H1 (cell line): ENCODE measurements around the gene SHROOM3. TPM values are rescaled to one million over a fixed set of nuclear protein-coding genes. Genes with fewer than 3 reads are reported as not detected.

ENCODE experiments used
- CTCF ChIA-PET: fragments of 300-600 bp; sonication (Branson Sonifier 250); formaldehyde crosslinking; loops from one replicate; lab custom pipeline; 2021; ENCODE audit not compliant: partially characterized antibody; lab: Charles Lee
- POLR2A ChIA-PET: fragments of 300-600 bp; sonication (Branson Sonifier 250); formaldehyde crosslinking; loops from one replicate; lab custom pipeline; 2021; ENCODE audit warnings: inconsistent platforms; ENCODE audit not compliant: partially characterized antibody; lab: Charles Lee
- DNase-seq, 2 experiments: peaks; one replicate each; pipeline versions ENCODE4 v3.0.0 to v3.0.0-alpha.2; 2010 to 2022; ENCODE audit warnings: low spot score in 2 of 2, low read depth in 1 of 2, mixed read lengths in 1 of 2
- FAIRE-seq: peaks from 2 replicates; lab custom pipeline; 2011; peaks lifted over from hg19 to GRCh38; lab: Jason Lieb, UNC
- H2AFZ ChIP-seq: 2 replicates; pipeline ENCODE4 v1.8.1; 2012; ENCODE audit warnings: low read length, inconsistent platforms
- H2AK5ac ChIP-seq: 2 replicates; pipeline ENCODE4 v1.6.1; 2013; ENCODE audit warnings: low read depth, low read length
- H2BK120ac ChIP-seq: replicated peaks from 2 replicates; pipeline ENCODE3; 2013; ENCODE audit warnings: low read depth, low read length, inconsistent platforms
- H2BK12ac ChIP-seq: 2 replicates; pipeline ENCODE4 v1.6.1; 2013; ENCODE audit warnings: low read depth, low read length
- H2BK15ac ChIP-seq: 2 replicates; pipeline ENCODE4 v1.6.1; 2013; ENCODE audit warnings: low read length
- H2BK20ac ChIP-seq: 2 replicates; pipeline ENCODE4 v1.6.1; 2013; ENCODE audit warnings: low read length
- H2BK5ac ChIP-seq: 2 replicates; pipeline ENCODE4 v1.6.1; 2013; ENCODE audit warnings: low read depth, low read length
- H3K14ac ChIP-seq: 2 replicates; pipeline ENCODE4 v1.6.1; 2013; ENCODE audit warnings: inconsistent platforms; ENCODE audit not compliant: insufficient read length
- H3K18ac ChIP-seq: 2 replicates; pipeline ENCODE4 v1.6.1; 2013; ENCODE audit warnings: low read length; ENCODE audit errors: extremely low read depth
- H3K23ac ChIP-seq: 2 replicates; pipeline ENCODE4 v1.6.1; 2013; ENCODE audit warnings: inconsistent platforms; ENCODE audit not compliant: insufficient read length
- H3K23me2 ChIP-seq: 2 replicates; pipeline ENCODE4 v1.6.1; 2013; ENCODE audit warnings: low read depth, low read length
- H3K27ac ChIP-seq: 2 replicates; pipeline ENCODE4 v1.6.1; 2011; ENCODE audit warnings: low read depth, low read length, inconsistent platforms
- H3K27me3 ChIP-seq, 4 experiments: replicated peaks in 1 of 4; 1 replicate in 1 of 4; 2 replicates in 3 of 4; pipeline versions ENCODE4 v1.6.1 to v1.8.1; 2011 to 2013; ENCODE audit warnings: low read length in 3 of 4, mild to moderate bottlenecking in 3 of 4, inconsistent platforms in 2 of 4, mixed read lengths in 2 of 4, moderate library complexity in 1 of 4; ENCODE audit not compliant: control insufficient read depth in 3 of 4, insufficient read depth in 3 of 4; ENCODE audit errors: extremely low read depth in 1 of 4
- H3K36me3 ChIP-seq, 4 experiments: 2 replicates each; pipeline versions ENCODE4 v1.6.1 to v1.8.1; 2011 to 2013; ENCODE audit warnings: mild to moderate bottlenecking in 4 of 4, low read length in 3 of 4, moderate library complexity in 2 of 4, control low read depth in 1 of 4, inconsistent platforms in 1 of 4; ENCODE audit not compliant: insufficient read depth in 4 of 4, control insufficient read depth in 2 of 4
- H3K4ac ChIP-seq: replicated peaks from 2 replicates; pipeline ENCODE3; 2013; ENCODE audit warnings: low read length, low read depth, mixed read lengths, inconsistent platforms; ENCODE audit not compliant: insufficient read length
- H3K4me1 ChIP-seq, 4 experiments: replicated peaks in 1 of 4; 1 replicate in 1 of 4; 2 replicates in 3 of 4; pipeline versions ENCODE4 v1.6.1 to v1.8.1; 2011 to 2013; ENCODE audit warnings: low read length in 3 of 4, inconsistent platforms in 2 of 4, mixed read lengths in 1 of 4; ENCODE audit not compliant: insufficient read depth in 4 of 4, control insufficient read depth in 3 of 4
- H3K4me2 ChIP-seq, 2 experiments: 2 replicates each; pipeline versions ENCODE4 v1.6.1 to v1.8.1; 2011 to 2013; ENCODE audit warnings: low read depth in 2 of 2, low read length in 2 of 2, control low read depth in 1 of 2, inconsistent platforms in 1 of 2, mild to moderate bottlenecking in 1 of 2; ENCODE audit not compliant: insufficient read depth in 1 of 2
- H3K4me3 ChIP-seq, 4 experiments: fragments of 200-600, 300-600 bp in 1 of 4; sonication (generic), shearing (Covaris generic), sonication (Bioruptor Twin) in 1 of 4; 2 replicates each; pipeline versions ENCODE4 v1.5.1 to v1.8.1; 2011 to 2016; ENCODE audit warnings: low read length in 4 of 4, low read depth in 3 of 4, control low read depth in 2 of 4, inconsistent platforms in 2 of 4, mild to moderate bottlenecking in 2 of 4, mixed read lengths in 1 of 4, moderate library complexity in 1 of 4; ENCODE audit not compliant: insufficient read depth in 2 of 4; ENCODE audit errors: extremely low read depth in 1 of 4
- H3K56ac ChIP-seq: replicated peaks from 2 replicates; pipeline ENCODE3; 2013; ENCODE audit warnings: low read depth, mild to moderate bottlenecking, mixed read lengths, low read length, inconsistent platforms; ENCODE audit not compliant: insufficient read length
- H3K79me1 ChIP-seq: 2 replicates; pipeline ENCODE4 v1.6.1; 2013; ENCODE audit warnings: low read depth, low read length, control low read depth
- H3K79me2 ChIP-seq, 2 experiments: 2 replicates each; pipeline versions ENCODE4 v1.6.1 to v1.8.1; 2012 to 2013; ENCODE audit warnings: low read length in 2 of 2, mild to moderate bottlenecking in 2 of 2, inconsistent platforms in 1 of 2; ENCODE audit not compliant: insufficient read depth in 2 of 2, control insufficient read depth in 1 of 2
- H3K9ac ChIP-seq, 4 experiments: replicated peaks in 1 of 4; 1 replicate in 1 of 4; 2 replicates in 3 of 4; pipeline versions ENCODE4 v1.6.1 to v1.8.1; 2011 to 2013; ENCODE audit warnings: low read depth in 3 of 4, low read length in 3 of 4, control low read depth in 2 of 4, mild to moderate bottlenecking in 2 of 4, moderate library complexity in 2 of 4, inconsistent platforms in 1 of 4; ENCODE audit errors: extremely low read depth in 1 of 4
- H3K9me3 ChIP-seq, 2 experiments: 2 replicates each; pipeline versions ENCODE4 v1.6.1 to v1.8.1; 2012 to 2013; ENCODE audit warnings: mild to moderate bottlenecking in 2 of 2, moderate library complexity in 2 of 2, control low read depth in 1 of 2, inconsistent platforms in 1 of 2, low read depth in 1 of 2, low read length in 1 of 2, mixed read lengths in 1 of 2; ENCODE audit not compliant: insufficient read depth in 2 of 2
- H4K20me1 ChIP-seq, 2 experiments: replicated peaks in 1 of 2; 2 replicates each; pipeline versions ENCODE3 to v1.8.1; 2011 to 2013; ENCODE audit warnings: inconsistent platforms in 2 of 2, low read length in 2 of 2, mild to moderate bottlenecking in 1 of 2; ENCODE audit not compliant: insufficient read depth in 2 of 2, control insufficient read depth in 1 of 2
- H4K5ac ChIP-seq: 2 replicates; pipeline ENCODE4 v1.6.1; 2013; ENCODE audit warnings: low read length, low read depth, mixed read lengths, inconsistent platforms; ENCODE audit not compliant: insufficient read length
- H4K8ac ChIP-seq: 2 replicates; pipeline ENCODE4 v1.8.0; 2013; ENCODE audit warnings: mild to moderate bottlenecking, moderate library complexity, low read length, inconsistent platforms; ENCODE audit not compliant: insufficient read depth; ENCODE audit errors: extremely low read depth
- H4K91ac ChIP-seq: replicated peaks from 2 replicates; pipeline ENCODE3; 2013; ENCODE audit warnings: low read length, mixed read lengths, inconsistent platforms; ENCODE audit not compliant: insufficient read length
- CHD2 ChIP-seq: IDR thresholded peaks from 2 replicates; pipeline ENCODE4 v1.6.1; 2012; ENCODE audit warnings: low read length, improper control_type of control experiment
- FOSL1 ChIP-seq: IDR thresholded peaks from 2 replicates; pipeline ENCODE4 v1.6.1; 2011; ENCODE audit warnings: mild to moderate bottlenecking, low read depth, low read length, moderate library complexity; ENCODE audit not compliant: insufficient read depth
- RAD21 ChIP-seq, 2 experiments: IDR thresholded peaks in 1 of 2; conservative IDR thresholded peaks in 1 of 2; 2 replicates each; pipeline ENCODE4 v1.6.1; 2011; ENCODE audit warnings: low read depth in 2 of 2, low read length in 2 of 2, improper control_type of control experiment in 1 of 2, inconsistent platforms in 1 of 2, mild to moderate bottlenecking in 1 of 2, moderate library complexity in 1 of 2
- SIRT6 ChIP-seq: IDR thresholded peaks from one replicate; pipeline ENCODE4 v1.7.1; 2012; ENCODE audit warnings: low read length, inconsistent platforms
- WGBS, 2 experiments: shearing (Covaris generic) in 1 of 2; methylation state at CpG; one replicate each; pipeline versions ENCODE4 v1.1.6 to v1.1.7; 2013 to 2015; ENCODE audit warnings: low lambda C conversion rate in 2 of 2, mixed read lengths in 2 of 2, inconsistent platforms in 1 of 2, low coverage in 1 of 2, missing lambda C conversion rate in 1 of 2; ENCODE audit not compliant: insufficient replicate concordance in 2 of 2, insufficient coverage in 1 of 2, insufficient read length in 1 of 2; ENCODE audit errors: extremely low coverage in 1 of 2, missing lambda C conversion rate in 1 of 2; 5-methylcytosine and 5-hydroxymethylcytosine counted together
- polyA plus RNA-seq, 7 experiments: library from polyadenylated mRNA; depleted of rRNA in 3 of 7; stranded (reverse) in 5 of 7; unstranded in 2 of 7; fragments of >200 nt in 5 of 7; fragments of 200-250 nt in 2 of 7; gene quantifications; 1 replicate in 5 of 7; 2 replicates in 1 of 7; 4 replicates in 1 of 7; pipeline versions ENCODE4 v1.2.1 to v1.2.3, GENCODE V29; 2011 to 2013; ENCODE audit warnings: missing spikeins in 2 of 7, mixed read lengths in 2 of 7
- total RNA-seq: library from RNA; stranded (reverse); fragmentation: NEBNext Ultra II Directional; extraction: Animal tissue kit (Norgen Biotek cat#: 25700); gene quantifications from 2 replicates; pipeline ENCODE4 v1.2.1, GENCODE V29; 2021
- TF ChIP-seq, protein P1 (sequence below), 3 experiments: IDR thresholded peaks; 1 replicate in 2 of 3; 2 replicates in 1 of 3; pipeline versions ENCODE4 v1.5.1 to v1.6.1; 2011; ENCODE audit warnings: low read length in 3 of 3, mild to moderate bottlenecking in 3 of 3, inconsistent platforms in 2 of 3, low read depth in 1 of 3, moderate library complexity in 1 of 3; ENCODE audit not compliant: insufficient read depth in 1 of 3; ENCODE audit errors: control extremely low read depth in 1 of 3
- TF ChIP-seq, protein P2 (sequence below): IDR thresholded peaks from 2 replicates; pipeline ENCODE4 v1.6.1; 2011; ENCODE audit warnings: low read depth, mild to moderate bottlenecking, low read length; ENCODE audit not compliant: insufficient read depth

SHROOM3 gene
- total and polyA plus RNA-seq, 2 of the 8 experiments (the other 6 are each of a cell fraction or from before 2014, with no cell fraction given) = 15.8 to 34.0 TPM

DNA sequence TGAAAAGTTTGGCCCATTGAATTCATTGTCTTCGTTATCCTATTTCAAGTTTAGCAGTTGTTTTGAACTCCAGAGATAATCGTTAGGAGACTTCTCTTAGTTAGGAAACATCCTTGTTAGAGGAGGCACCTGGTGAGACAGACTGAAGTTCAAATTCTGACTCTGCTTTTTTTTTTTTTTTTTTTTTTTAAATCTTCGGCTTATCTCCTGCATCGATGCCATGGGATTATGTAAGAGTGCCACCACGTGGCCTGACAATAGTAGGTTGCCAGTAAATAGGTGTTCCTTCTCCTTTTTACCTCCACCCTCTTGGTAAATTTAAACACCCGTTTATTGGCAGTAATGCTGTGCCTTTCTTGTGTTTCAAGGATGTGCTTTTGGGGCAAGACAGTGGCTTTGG is 313.6 kb downstream of the SHROOM3 start:
- Histone ChIP-seq H2BK20ac (no peak overlapping the region), H3K4me3 (no peak overlapping the region), H3K4me1 (0 out of 7 replicates have a peak, but pooled peaks cover 0 to 2% (median 0%) of the 10 kb centered on the region in 4 experiments), H4K8ac (no peak overlapping the region), H2BK12ac (no peak overlapping the region), H2AFZ (no peak overlapping the region), H3K18ac (no peak overlapping the region), H3K23me2 (no peaks in the 10 kb centered on the region), H3K36me3 (peaks cover 0 to 21% (median 9%) of the 10 kb centered on the region in 4 experiments; a peak in 6 of 8 replicates), H4K20me1 (peaks cover 0 to 1% of the 10 kb centered on the region in 2 experiments), H2AK5ac (no peak overlapping the region), H3K56ac (no peak overlapping the region), H2BK15ac (no peak overlapping the region), H3K14ac (no peak overlapping the region), H3K4ac (no peak overlapping the region), H4K5ac (no peak overlapping the region), H2BK5ac (no peak overlapping the region), H2BK120ac (no peak overlapping the region), H3K79me2 (no peaks in the 10 kb centered on the region), H3K9me3 (0 out of 4 replicates have a peak, but pooled peaks cover 0 to 3% of the 10 kb centered on the region in 2 experiments), H3K4me2 (no peak overlapping the region), H3K79me1 (no peaks in the 10 kb centered on the region), H3K9ac (no peak overlapping the region), H4K91ac (no peak overlapping the region), H3K23ac (no peak overlapping the region), H3K27me3 (no peaks in the 10 kb centered on the region), H3K27ac (no peak overlapping the region)
- ChIA-PET POLR2A (no interaction called here), CTCF (no interaction called here)
- 66% methylated on average over 6 of the region's 6 CpGs; no CpG with 5 or more reads in 1 of the 2 experiments for WGBS, 2 experiments
- no peak for DNase-seq
- FAIRE-seq = no peak
- TF ChIP-seq SIRT6 (no peak), CHD2 (no peak), RAD21 (IDR thresholded peaks at IDR 0.05 in 1 of 2, conservative IDR thresholded peaks at IDR 0.05 in 1 of 2; ENCODE audit: low read depth in 2 of 2, low read length in 2 of 2) (peak; percentile 71 to 75), FOSL1 (no peak)
- TF ChIP-seq, protein P1, sequence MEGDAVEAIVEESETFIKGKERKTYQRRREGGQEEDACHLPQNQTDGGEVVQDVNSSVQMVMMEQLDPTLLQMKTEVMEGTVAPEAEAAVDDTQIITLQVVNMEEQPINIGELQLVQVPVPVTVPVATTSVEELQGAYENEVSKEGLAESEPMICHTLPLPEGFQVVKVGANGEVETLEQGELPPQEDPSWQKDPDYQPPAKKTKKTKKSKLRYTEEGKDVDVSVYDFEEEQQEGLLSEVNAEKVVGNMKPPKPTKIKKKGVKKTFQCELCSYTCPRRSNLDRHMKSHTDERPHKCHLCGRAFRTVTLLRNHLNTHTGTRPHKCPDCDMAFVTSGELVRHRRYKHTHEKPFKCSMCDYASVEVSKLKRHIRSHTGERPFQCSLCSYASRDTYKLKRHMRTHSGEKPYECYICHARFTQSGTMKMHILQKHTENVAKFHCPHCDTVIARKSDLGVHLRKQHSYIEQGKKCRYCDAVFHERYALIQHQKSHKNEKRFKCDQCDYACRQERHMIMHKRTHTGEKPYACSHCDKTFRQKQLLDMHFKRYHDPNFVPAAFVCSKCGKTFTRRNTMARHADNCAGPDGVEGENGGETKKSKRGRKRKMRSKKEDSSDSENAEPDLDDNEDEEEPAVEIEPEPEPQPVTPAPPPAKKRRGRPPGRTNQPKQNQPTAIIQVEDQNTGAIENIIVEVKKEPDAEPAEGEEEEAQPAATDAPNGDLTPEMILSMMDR (IDR thresholded peaks at IDR 0.05; ENCODE audit: control extremely low read depth in 1 of 3, insufficient read depth in 1 of 3, low read depth in 1 of 3, low read length in 3 of 3) = peak in 2 of 3 experiments; percentile 37 to 51; a peak in 3 of 4 replicates
- TF ChIP-seq, protein P2, sequence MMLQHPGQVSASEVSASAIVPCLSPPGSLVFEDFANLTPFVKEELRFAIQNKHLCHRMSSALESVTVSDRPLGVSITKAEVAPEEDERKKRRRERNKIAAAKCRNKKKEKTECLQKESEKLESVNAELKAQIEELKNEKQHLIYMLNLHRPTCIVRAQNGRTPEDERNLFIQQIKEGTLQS = no peak
